Measurements from ENCODE around the gene MAP7D1.
"Not testable (repeated sequence)": the region's sequence is repeated elsewhere in the genome, so short reads cannot be mapped to it uniquely, and the experiment has no call there.

The MAP7D1 gene

DNA sequence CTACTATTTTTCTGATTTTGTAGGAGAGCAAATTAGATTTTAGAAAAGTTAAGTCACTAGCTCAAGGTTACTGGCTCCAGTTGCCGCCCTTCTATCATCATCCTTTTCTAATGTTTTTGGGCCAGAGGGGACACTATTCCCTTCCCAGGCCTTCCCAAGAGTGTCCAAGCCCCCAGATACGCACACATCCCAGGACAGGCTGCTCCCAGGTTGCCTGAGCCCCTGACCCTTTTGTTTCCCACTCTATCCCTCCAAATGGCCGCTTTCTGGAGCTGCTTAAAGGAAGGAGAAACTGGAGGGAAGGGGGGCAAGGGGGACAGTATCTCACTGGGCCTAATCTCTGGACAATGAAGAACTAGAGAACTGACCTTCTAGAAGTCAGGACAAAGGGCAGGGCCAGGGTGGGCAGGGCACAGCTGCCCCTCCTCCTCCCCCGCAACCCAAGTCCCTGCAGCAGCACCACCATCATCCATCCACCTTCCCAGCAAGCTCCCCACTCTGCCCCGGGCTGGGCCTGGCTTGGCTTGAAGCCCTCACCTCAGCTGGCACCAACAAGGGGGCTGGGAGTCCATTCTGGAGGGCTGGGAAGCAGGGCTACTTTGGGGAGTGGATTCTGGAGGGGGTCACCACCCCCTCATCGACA lies 1.1 kb upstream of the MAP7D1 start:
- peak overlapping the region; percentile 83 to 89 for H3K4me3 ChIP-seq (ENCODE audit: low read depth in 1 of 2, low read length in 2 of 2)
- H3K9me3 ChIP-seq (ENCODE audit: control insufficient read depth in 1 of 2, low read length in 2 of 2): no peaks in the 10 kb centered on the region
- H3K4me1 ChIP-seq (ENCODE audit: control insufficient read depth in 1 of 2, insufficient read depth in 2 of 2, low read length in 2 of 2): peaks cover 37 to 54% of the 10 kb centered on the region in 2 donors
- no peaks in the 10 kb centered on the region for H3K27me3 ChIP-seq (ENCODE audit: low read depth, low read length)
- H3K36me3 ChIP-seq (ENCODE audit: control insufficient read depth in 1 of 2, insufficient read depth in 2 of 2, low read length in 2 of 2): peaks cover 0 to 12% of the 10 kb centered on the region in 2 donors
- peak overlapping the region; percentile 99 for H3K27ac ChIP-seq (ENCODE audit: low read length)

DNA sequence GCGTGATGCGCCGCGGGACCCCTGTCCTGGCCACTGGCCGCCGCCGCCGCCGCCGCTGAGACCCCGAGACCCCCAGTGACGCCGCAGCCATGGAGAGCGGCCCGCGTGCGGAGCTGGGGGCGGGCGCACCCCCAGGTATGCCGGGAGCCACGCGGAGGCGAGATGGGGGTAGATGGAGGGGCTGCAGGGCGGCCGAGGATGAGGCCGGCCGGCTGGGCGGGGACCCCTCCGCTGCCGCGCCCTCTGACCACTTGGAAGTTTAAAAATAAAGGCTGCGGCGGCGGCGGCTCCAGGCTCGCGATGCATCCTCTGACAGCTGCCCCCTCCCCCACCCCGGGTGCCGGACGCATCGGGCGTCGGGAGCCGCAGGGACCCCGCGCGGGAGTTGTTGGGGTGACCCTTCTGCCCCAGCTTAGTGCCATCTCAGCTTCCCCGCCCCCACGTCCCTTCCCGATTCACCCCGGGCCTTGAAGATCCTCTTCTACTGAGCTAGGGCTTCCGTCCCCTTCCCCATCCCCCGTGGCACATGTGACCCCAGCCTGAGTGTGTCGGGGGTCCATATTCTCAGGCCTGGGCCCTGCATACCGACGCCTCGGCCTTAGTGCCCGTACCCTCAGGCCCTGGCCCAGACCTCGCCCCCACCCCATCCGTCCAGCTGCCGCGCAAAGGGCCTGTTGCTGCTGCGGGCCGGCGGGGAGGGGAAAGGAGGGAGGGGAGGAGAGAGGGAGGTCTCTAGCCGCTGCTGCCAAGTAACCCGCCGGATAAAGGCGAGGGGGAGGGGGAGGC lies 562 bp downstream of the MAP7D1 start:
- Histone ChIP-seq H3K4me3 (ENCODE audit: low read depth in 1 of 2, low read length in 2 of 2) (peak overlapping the region; percentile 72 to 83), H3K4me1 (ENCODE audit: control insufficient read depth in 1 of 2, insufficient read depth in 2 of 2, low read length in 2 of 2) (peaks cover 41 to 56% of the 10 kb centered on the region in 2 donors), H3K27me3 (ENCODE audit: low read depth, low read length) (no peaks in the 10 kb centered on the region), H3K9me3 (ENCODE audit: control insufficient read depth in 1 of 2, low read length in 2 of 2) (no peaks in the 10 kb centered on the region), H3K36me3 (ENCODE audit: control insufficient read depth in 1 of 2, insufficient read depth in 2 of 2, low read length in 2 of 2) (peaks cover 0 to 4% of the 10 kb centered on the region in 2 donors), H3K27ac (ENCODE audit: low read length) (peak overlapping the region; percentile 79)

DNA sequence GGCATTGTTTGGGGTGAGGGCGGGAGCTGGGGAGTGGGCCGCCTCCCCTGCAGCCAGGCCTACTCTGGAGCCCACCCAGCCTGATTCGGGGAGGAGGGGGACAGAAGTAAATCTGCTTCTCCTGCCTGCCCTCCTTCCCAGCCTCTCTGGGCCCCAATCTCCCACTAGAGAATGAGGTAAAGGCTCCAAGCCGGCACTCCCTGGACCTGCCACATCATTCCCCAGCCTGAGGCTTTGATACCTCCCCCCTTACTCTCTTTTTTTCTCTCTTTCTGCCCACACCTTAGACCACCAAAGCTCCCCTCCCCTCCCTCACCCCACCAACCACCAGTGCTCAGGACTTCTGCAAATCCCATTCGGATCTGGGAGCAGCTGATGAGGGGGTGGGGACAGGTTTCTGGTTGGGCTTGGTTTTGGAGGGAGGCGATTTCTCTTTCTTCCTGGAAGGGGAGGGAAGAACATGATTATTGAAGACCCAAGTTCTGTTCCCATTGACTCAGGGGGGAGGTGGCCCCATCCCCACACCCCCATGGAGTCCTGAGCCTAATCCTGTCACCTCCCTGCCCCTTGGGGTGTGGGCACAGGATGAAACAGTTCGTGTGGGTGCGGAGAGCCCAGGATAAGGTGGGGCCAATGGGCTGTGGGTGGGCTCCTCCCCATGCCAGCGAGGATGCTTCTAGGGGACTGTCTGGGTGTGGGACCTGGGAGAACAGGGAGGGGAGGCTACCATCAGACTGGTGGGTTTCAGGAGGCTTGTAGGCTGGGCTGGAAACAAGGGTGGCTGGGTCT lies 1.3 kb downstream of the MAP7D1 start:
- peak overlapping the region; percentile 79 for H3K27ac ChIP-seq (ENCODE audit: low read length)
- peaks cover 0 to 4% of the 10 kb centered on the region in 2 donors for H3K36me3 ChIP-seq (ENCODE audit: control insufficient read depth in 1 of 2, insufficient read depth in 2 of 2, low read length in 2 of 2)
- H3K4me3 ChIP-seq (ENCODE audit: low read depth in 1 of 2, low read length in 2 of 2): peak overlapping the region; percentile 72 to 83
- no peaks in the 10 kb centered on the region for H3K27me3 ChIP-seq (ENCODE audit: low read depth, low read length)
- H3K9me3 ChIP-seq (ENCODE audit: control insufficient read depth in 1 of 2, low read length in 2 of 2): no peaks in the 10 kb centered on the region
- H3K4me1 ChIP-seq (ENCODE audit: control insufficient read depth in 1 of 2, insufficient read depth in 2 of 2, low read length in 2 of 2): peaks cover 41 to 56% of the 10 kb centered on the region in 2 donors

DNA sequence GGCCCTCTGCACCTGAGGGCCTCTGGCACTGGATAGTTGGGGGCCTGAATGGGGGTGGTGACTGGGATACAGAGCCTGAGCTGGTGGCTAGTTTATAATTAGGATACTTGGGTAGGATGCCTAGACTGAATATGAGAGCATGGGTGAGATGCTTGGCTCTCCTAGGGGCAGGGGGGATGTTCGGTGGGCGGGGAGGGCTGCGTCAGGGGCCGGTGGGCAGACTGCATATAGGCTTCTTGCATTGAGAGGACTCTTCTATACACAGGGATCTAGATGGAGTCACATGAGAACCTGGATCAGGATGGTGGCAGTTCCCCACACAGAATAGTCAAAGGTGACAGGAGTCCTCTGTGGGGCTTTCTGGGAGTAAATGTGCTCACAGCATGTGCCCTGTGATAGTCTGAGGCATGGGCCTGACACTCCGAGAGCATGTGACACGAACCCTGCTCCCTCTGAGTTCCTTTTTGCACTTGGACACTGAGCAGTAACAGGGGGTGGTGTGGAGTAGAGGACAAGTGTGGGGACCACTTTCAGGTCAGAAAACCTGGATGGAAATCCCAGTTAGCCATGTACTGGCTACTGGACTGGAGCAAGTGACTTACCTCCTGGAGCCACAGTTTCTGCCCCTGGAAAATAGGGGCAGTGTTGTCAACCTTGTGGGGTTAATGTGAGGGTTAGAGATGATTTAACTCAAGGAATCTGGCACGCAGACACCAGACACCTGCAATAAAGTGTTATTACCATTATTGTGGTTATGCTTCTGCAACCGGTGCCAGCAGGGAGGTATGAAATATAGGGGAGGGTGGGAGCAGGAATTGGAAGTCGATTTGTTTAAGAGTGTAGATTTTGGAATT lies 2.2 kb downstream of the MAP7D1 start:
- H3K36me3 ChIP-seq (ENCODE audit: control insufficient read depth in 1 of 2, insufficient read depth in 2 of 2, low read length in 2 of 2): peaks cover 0 to 4% of the 10 kb centered on the region in 2 donors
- H3K4me3 ChIP-seq (ENCODE audit: low read depth in 1 of 2, low read length in 2 of 2): peak overlapping the region; percentile 72 to 83
- H3K9me3 ChIP-seq (ENCODE audit: control insufficient read depth in 1 of 2, low read length in 2 of 2): no peaks in the 10 kb centered on the region
- no peaks in the 10 kb centered on the region for H3K27me3 ChIP-seq (ENCODE audit: low read depth, low read length)
- peak overlapping the region; percentile 79 for H3K27ac ChIP-seq (ENCODE audit: low read length)
- H3K4me1 ChIP-seq (ENCODE audit: control insufficient read depth in 1 of 2, insufficient read depth in 2 of 2, low read length in 2 of 2): peaks cover 47 to 63% of the 10 kb centered on the region in 2 donors

DNA sequence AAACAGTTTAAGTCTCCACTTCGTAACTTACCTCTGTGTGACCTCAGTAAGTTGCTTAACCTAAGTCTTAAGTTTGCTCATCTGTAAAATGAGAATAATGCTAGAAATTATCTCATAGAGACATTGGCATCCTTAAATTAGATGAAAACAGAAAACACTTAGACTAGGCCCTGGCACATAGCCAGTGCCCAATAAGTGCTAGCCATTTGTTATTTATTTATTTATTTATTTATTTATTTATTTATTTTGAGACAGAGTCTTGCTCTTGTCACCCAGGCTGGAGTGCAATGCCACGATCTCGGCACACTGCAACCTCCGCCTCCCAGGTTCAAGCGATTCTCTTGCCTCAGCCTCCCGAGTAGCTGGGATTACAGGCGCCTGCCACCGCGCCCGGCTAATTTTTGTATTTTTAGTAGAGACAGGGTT lies 2.9 kb downstream of the MAP7D1 start:
- H3K36me3 ChIP-seq (ENCODE audit: control insufficient read depth in 1 of 2, insufficient read depth in 2 of 2, low read length in 2 of 2); H3K9me3 ChIP-seq (ENCODE audit: control insufficient read depth in 1 of 2, low read length in 2 of 2); H3K27me3 ChIP-seq (ENCODE audit: low read depth, low read length): not testable (repeated sequence)
- peak overlapping the region; percentile 70 for H3K27ac ChIP-seq (ENCODE audit: low read length)
- peaks cover 47 to 65% of the 10 kb centered on the region in 2 donors for H3K4me1 ChIP-seq (ENCODE audit: control insufficient read depth in 1 of 2, insufficient read depth in 2 of 2, low read length in 2 of 2)
- H3K4me3 ChIP-seq (ENCODE audit: low read depth in 1 of 2, low read length in 2 of 2): peak overlapping the region; percentile 72 to 83

DNA sequence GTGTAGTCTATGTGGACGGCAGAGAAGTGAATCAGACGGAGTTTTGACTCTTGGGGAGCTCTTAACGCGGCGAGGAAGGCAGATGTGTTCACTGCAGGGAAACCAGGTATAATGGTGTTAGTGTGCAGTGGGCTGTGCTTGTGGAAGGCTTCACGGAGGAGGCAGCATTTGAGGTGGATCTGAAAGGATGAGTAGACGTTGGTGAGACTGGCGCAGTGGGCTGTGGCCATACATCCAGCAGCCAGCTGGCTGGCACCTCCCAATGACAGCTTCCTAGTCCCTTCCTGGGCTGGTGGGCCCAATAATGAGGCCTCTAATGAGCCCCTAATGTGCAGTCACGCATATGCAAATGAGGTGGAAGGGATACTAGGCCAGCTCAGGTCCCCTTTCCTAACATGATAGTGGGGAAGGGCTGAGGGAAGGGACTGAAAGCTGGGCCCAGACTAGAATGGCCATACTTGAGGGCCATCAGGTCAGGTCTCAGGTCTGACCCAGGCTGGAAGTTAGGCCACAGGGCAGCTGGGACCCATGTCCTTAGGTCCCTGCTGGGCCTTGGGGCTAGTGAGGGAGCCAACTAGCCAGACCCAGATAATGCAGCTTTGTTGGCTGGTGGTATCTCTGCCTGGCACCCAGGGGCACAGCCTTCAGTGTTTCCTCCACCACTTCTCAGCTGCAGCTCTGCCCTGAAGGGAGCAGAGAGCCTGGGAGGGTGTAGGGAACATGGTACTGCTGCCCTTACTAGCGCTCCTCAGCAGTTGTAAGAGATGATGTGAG lies 3.8 kb downstream of the MAP7D1 start:
- Histone ChIP-seq H3K36me3 (ENCODE audit: control insufficient read depth in 1 of 2, insufficient read depth in 2 of 2, low read length in 2 of 2) (peaks cover 0 to 4% of the 10 kb centered on the region in 2 donors), H3K4me1 (ENCODE audit: control insufficient read depth in 1 of 2, insufficient read depth in 2 of 2, low read length in 2 of 2) (peaks cover 46 to 69% of the 10 kb centered on the region in 2 donors), H3K27ac (ENCODE audit: low read length) (peak overlapping the region; percentile 93), H3K4me3 (ENCODE audit: low read depth in 1 of 2, low read length in 2 of 2) (no peak overlapping the region), H3K27me3 (ENCODE audit: low read depth, low read length) (no peaks in the 10 kb centered on the region), H3K9me3 (ENCODE audit: control insufficient read depth in 1 of 2, low read length in 2 of 2) (no peaks in the 10 kb centered on the region)

DNA sequence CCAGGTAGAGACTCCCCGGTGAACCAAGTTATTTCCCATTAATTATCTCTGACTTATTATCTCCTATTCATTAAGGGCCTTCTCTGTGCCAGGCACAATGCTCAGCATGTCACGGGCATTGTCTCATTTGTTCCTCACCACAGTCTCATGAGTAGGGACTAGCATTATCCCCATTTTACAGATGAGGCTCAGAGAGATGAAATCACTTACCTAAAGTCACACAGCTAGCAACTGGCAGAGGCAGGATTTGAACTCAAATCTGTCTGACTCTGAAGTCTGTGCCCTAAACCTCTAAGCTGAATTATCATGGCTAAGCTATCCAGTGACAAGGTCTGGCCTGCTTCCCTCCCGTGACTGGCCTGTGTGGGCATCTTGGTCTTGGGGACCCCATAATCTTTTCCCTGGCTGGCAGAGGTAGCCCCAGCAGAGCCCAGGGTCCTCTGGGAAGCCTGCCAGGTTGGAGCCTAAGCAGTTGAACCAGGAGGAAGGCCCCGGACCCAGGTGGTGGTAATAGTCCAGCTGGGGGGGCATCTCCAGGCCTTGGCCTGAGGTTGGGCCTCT lies 4.5 kb downstream of the MAP7D1 start:
- Histone ChIP-seq H3K36me3 (ENCODE audit: control insufficient read depth in 1 of 2, insufficient read depth in 2 of 2, low read length in 2 of 2) (peaks cover 0 to 4% of the 10 kb centered on the region in 2 donors), H3K9me3 (ENCODE audit: control insufficient read depth in 1 of 2, low read length in 2 of 2) (no peaks in the 10 kb centered on the region), H3K27ac (ENCODE audit: low read length) (peak overlapping the region; percentile 93), H3K4me3 (ENCODE audit: low read depth in 1 of 2, low read length in 2 of 2) (peak overlapping the region; percentile 51 to 69), H3K4me1 (ENCODE audit: control insufficient read depth in 1 of 2, insufficient read depth in 2 of 2, low read length in 2 of 2) (peaks cover 41 to 65% of the 10 kb centered on the region in 2 donors), H3K27me3 (ENCODE audit: low read depth, low read length) (no peaks in the 10 kb centered on the region)

DNA sequence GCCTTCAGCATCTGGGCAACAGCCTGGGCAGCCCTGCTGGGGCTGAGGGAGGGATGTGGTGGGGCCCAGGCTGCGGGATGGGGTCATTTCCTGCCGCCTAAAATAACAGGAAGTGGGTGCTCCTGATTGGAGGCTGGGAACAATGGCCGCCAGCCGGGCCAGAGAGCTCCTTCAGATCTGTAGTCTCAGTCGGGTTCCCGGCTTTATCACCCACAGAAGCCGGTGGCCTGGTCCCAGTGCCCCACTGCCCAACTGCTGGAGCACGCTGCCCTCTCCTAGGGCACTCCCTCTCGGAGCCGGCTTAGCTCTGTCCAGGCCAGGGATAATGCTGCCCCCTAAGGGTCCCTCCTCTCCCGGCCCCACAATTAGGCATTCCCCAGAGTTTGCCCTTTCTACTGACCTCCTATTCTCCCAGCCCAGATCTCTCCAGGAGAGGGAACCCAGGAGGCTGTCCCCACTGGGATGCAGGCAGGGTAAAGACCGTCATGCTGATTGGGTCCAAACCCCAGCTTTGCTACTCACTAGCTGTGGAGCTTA lies 5.1 kb downstream of the MAP7D1 start:
- Histone ChIP-seq H3K27ac (ENCODE audit: low read length) (peak overlapping the region; percentile 93), H3K27me3 (ENCODE audit: low read depth, low read length) (no peaks in the 10 kb centered on the region), H3K4me3 (ENCODE audit: low read depth in 1 of 2, low read length in 2 of 2) (peak overlapping the region; percentile 51 to 69), H3K4me1 (ENCODE audit: control insufficient read depth in 1 of 2, insufficient read depth in 2 of 2, low read length in 2 of 2) (peaks cover 41 to 70% of the 10 kb centered on the region in 2 donors), H3K9me3 (ENCODE audit: control insufficient read depth in 1 of 2, low read length in 2 of 2) (no peaks in the 10 kb centered on the region), H3K36me3 (ENCODE audit: control insufficient read depth in 1 of 2, insufficient read depth in 2 of 2, low read length in 2 of 2) (peaks cover 0 to 4% of the 10 kb centered on the region in 2 donors)

DNA sequence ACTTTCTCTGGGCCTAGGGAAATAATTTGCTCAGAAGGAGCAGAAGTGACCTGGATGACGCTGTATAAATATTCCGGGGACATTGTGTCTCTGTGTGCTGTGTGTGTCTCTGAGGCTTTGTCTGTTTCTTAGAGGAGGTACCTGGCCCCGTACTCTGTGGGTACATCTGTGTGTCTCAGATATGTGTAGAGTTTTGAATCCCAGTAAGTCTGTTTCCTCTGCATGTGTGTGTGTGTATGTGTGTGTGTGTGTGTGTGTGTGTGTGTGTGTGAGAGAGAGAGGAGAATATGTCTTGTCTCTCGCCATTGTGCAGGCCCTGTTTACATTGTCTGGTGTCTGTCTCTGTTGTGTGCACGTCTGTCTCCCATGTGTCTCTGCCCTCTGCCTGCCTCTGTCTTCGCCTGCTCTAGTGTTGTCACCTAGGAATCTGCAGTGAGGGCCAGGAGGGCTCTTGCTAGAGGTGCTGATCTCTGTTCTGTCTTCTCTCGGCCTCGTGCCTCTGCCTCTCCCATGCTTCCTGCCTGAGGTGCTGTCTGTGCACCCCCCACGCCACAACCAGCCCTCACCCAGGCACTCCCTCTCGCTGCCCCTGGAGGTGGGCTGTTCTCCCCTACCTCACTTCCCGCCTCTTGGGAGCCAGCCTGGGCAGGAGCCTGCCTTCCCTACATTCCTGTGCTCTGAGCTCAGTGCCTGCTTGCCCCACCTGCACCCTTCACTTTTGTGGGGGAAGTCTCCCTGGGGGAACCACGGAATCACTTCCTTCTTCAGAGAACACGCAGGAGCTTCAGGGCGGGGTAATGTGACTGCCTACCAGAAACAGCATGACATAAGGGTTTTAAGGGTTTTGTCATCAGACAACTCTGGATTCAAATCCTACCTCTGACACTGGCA lies 5.9 kb downstream of the MAP7D1 start:
- H3K9me3 ChIP-seq (ENCODE audit: control insufficient read depth in 1 of 2, low read length in 2 of 2): no peaks in the 10 kb centered on the region
- H3K27me3 ChIP-seq (ENCODE audit: low read depth, low read length): no peaks in the 10 kb centered on the region
- H3K36me3 ChIP-seq (ENCODE audit: control insufficient read depth in 1 of 2, insufficient read depth in 2 of 2, low read length in 2 of 2): no peaks in the 10 kb centered on the region
- H3K27ac ChIP-seq (ENCODE audit: low read length): peak overlapping the region; percentile 93
- H3K4me3 ChIP-seq (ENCODE audit: low read depth in 1 of 2, low read length in 2 of 2): peak overlapping the region; percentile 51 to 69
- peaks cover 41 to 77% of the 10 kb centered on the region in 2 donors for H3K4me1 ChIP-seq (ENCODE audit: control insufficient read depth in 1 of 2, insufficient read depth in 2 of 2, low read length in 2 of 2)
